ENCODE data around the gene SNAP23. TPM values are rescaled to one million over a fixed set of nuclear protein-coding genes. Genes with fewer than 3 reads are reported as not detected.

Gene SNAP23
- total RNA-seq, 1 experiment from 2014 or later: 63.2 TPM

DNA sequence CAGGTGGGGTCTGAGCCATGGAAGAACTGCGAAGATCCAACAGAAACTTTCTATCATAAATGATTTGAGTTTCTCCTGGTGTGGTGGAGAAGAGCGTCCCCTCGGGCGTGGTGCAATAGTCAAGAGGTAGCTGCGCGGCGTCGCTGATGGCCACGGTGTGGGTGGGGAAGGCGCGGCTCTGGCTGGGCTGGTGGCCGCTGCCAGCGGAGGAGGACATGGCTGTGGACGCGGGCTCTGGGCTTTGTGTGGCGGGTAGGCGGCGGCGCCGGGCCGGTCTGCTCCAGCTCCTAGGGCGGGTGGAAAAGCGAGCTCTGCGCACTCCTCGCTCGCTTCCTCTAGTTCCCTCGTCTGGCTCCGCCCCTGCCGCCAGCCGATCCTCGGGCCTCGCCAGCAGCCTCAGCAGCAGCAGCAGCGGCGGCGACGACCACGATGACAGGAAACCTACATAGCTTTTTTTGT lies 85.9 kb downstream of the SNAP23 start:
- Histone ChIP-seq H3K4me1 (ENCODE audit: insufficient read depth, low read length) (peaks cover 5% of the 10 kb centered on the region), H3T11ph (ENCODE audit: low read length) (no peak overlapping the region), H3K23me2 (ENCODE audit: insufficient read length, low read depth, low read length, poor library complexity, severe bottlenecking) (peaks cover 6% of the 10 kb centered on the region), H3K79me1 (ENCODE audit: insufficient read depth, low read depth, low read length, poor library complexity, severe bottlenecking) (no peaks in the 10 kb centered on the region), H3K18ac (ENCODE audit: insufficient read length, low read depth, low read length) (peak overlapping the region; percentile 94), H3K9me3 (ENCODE audit: control insufficient read depth, low read depth, low read length) (no peaks in the 10 kb centered on the region), H4K5ac (ENCODE audit: insufficient read length, low read depth, low read length) (peak overlapping the region; percentile 90), H2BK20ac (ENCODE audit: low read depth, low read length, poor library complexity, severe bottlenecking) (no peak overlapping the region), H2AFZ (ENCODE audit: low read length) (no peak overlapping the region), H3K4me2 (ENCODE audit: insufficient read depth, insufficient read length, low read length) (peak overlapping the region; percentile 91), H3K27me3 (ENCODE audit: insufficient read depth, low read length) (peaks cover 2% of the 10 kb centered on the region; the same call in 1 of the 2 replicates), H4K8ac (replicated peaks; ENCODE audit: insufficient read length, low read depth, low read length) (no peak overlapping the region), H3K14ac (ENCODE audit: insufficient read depth, low read length) (peak overlapping the region; percentile 97), H2AK5ac (ENCODE audit: insufficient read length, low read length) (no peak overlapping the region), H2BK120ac (ENCODE audit: low read depth, low read length, poor library complexity, severe bottlenecking) (no peak overlapping the region), H3K79me2 (ENCODE audit: insufficient read depth, low read length) (no peaks in the 10 kb centered on the region), H3K27ac (ENCODE audit: insufficient read length, low read depth, low read length) (no peak overlapping the region), H3K56ac (ENCODE audit: insufficient read length, low read depth, low read length) (no peak overlapping the region), H2BK5ac (ENCODE audit: insufficient read length, low read length) (no peak overlapping the region), H3K9ac (ENCODE audit: extremely low read depth, insufficient read length, low read length) (peak overlapping the region; percentile 88), H2BK15ac (ENCODE audit: low read depth, low read length) (no peak overlapping the region), H3K4ac (ENCODE audit: low read depth, low read length) (no peak overlapping the region), H2BK12ac (ENCODE audit: insufficient read length, low read depth, low read length) (no peak overlapping the region), H4K20me1 (ENCODE audit: control insufficient read depth, insufficient read depth, insufficient read length) (no peaks in the 10 kb centered on the region), H4K91ac (ENCODE audit: insufficient read length, low read depth, low read length) (no peak overlapping the region), H3K23ac (ENCODE audit: insufficient read length, low read depth, low read length) (no peak overlapping the region)
- peaks cover 66% of the 10 kb centered on the region for H3K27me3 Mint-ChIP-seq (ENCODE audit: low read depth)
- peaks cover 0 to 3% (median 0%) of the 10 kb centered on the region in 3 experiments; a peak in 1 of 7 replicates for H3K36me3 Mint-ChIP-seq (ENCODE audit: insufficient read depth in 1 of 3, low read depth in 3 of 3)
- peaks cover 41 to 42% of the 10 kb centered on the region in 2 experiments for H3K4me1 Mint-ChIP-seq
- no peaks in the 10 kb centered on the region for H3K9me3 Mint-ChIP-seq
- peak; percentile 88 for DNase-seq
- H3K4me3 Mint-ChIP-seq: peak overlapping the region; percentile 67 to 76
- no peak for TF ChIP-seq CTCF (conservative IDR thresholded peaks at IDR 0.05)
- peak overlapping the region in 2 of 3 experiments; percentile 7 to 50; a peak in 1 of 7 replicates for H3K27ac Mint-ChIP-seq
- WGBS (ENCODE audit: extremely low coverage, insufficient read length, low lambda C conversion rate): no CpG with 5 or more reads among the region's 37 CpGs

Other genes with a start within 250 kb of the SNAP23 start
- gene GANC, start 222.4 kb upstream of the SNAP23 start, total RNA-seq (2021): 15.8 and 18.4 TPM in 2 replicates
- 43.3 and 46.7 TPM in 2 replicates for gene TMEM87A, start 222.2 kb upstream of the SNAP23 start, total RNA-seq (2021)
- gene CAPN3, start 136.1 kb upstream of the SNAP23 start, total RNA-seq (2021): 0.31 and 0.53 TPM in 2 replicates
- gene ZNF106, start 4.5 kb upstream of the SNAP23 start, total RNA-seq (2021): 50.8 and 55.0 TPM in 2 replicates
- gene LRRC57, start 53.2 kb downstream of the SNAP23 start, total RNA-seq (2021): 18.7 and 20.9 TPM in 2 replicates
- gene HAUS2, start 53.2 kb downstream of the SNAP23 start, total RNA-seq (2021): 42.5 and 42.8 TPM in 2 replicates
- 5.1 and 6.9 TPM in 2 replicates for gene STARD9, start 80.0 kb downstream of the SNAP23 start, total RNA-seq (2021)
- 20.0 and 20.4 TPM in 2 replicates for gene CDAN1, start 241.5 kb downstream of the SNAP23 start, total RNA-seq (2021)